Neuronal stem cell (in vitro differentiated cells): ENCODE results near the gene TMEM242.
A peak's percentile ranks its signal among the peaks of the same experiment; 100 is the strongest.

Experiments used
- DNase-seq: peaks from one replicate; pipeline ENCODE4 v3.0.0-alpha.2; 2013; ENCODE audit warnings: low spot score
- H2AFZ ChIP-seq: one replicate; pipeline ENCODE4 v1.6.1; 2013; ENCODE audit warnings: mild to moderate bottlenecking, low read length, inconsistent platforms
- H2AK5ac ChIP-seq: 2 replicates; pipeline ENCODE4 v1.6.1; 2013; ENCODE audit warnings: low read depth, mild to moderate bottlenecking, inconsistent platforms, low read length, moderate library complexity, mixed read lengths
- H2BK120ac ChIP-seq: 2 replicates; pipeline ENCODE4 v1.6.1; 2013; ENCODE audit warnings: low read depth, mild to moderate bottlenecking, inconsistent platforms, low read length, moderate library complexity, mixed read lengths
- H2BK12ac ChIP-seq: one replicate; pipeline ENCODE4 v1.6.1; 2013; ENCODE audit warnings: low read length, inconsistent platforms
- H2BK15ac ChIP-seq: 2 replicates; pipeline ENCODE4 v1.6.1; 2013; ENCODE audit warnings: mild to moderate bottlenecking, low read length, inconsistent platforms, mixed read lengths
- H2BK5ac ChIP-seq: one replicate; pipeline ENCODE4 v1.6.1; 2013; ENCODE audit warnings: inconsistent platforms, mild to moderate bottlenecking, low read length, moderate library complexity
- H3K14ac ChIP-seq: one replicate; pipeline ENCODE4 v1.6.1; 2013; ENCODE audit warnings: low read length, inconsistent platforms
- H3K18ac ChIP-seq: 2 replicates; pipeline ENCODE4 v1.6.1; 2013; ENCODE audit warnings: low read length, inconsistent platforms
- H3K23ac ChIP-seq: 2 replicates; pipeline ENCODE4 v1.6.1; 2013; ENCODE audit warnings: low read depth, mild to moderate bottlenecking, mixed read lengths, low read length, inconsistent platforms; ENCODE audit not compliant: poor library complexity
- H3K27ac ChIP-seq: replicated peaks from 3 replicates; pipeline ENCODE4 v1.5.1; 2013; ENCODE audit warnings: low read length, inconsistent platforms
- H3K27me3 ChIP-seq, 3 experiments: 2 replicates each; pipeline ENCODE4 v1.6.1; 2013; ENCODE audit warnings: low read length in 3 of 3, mild to moderate bottlenecking in 2 of 3, inconsistent platforms in 1 of 3, low read depth in 1 of 3, mixed read lengths in 1 of 3, moderate library complexity in 1 of 3; ENCODE audit not compliant: control insufficient read depth in 3 of 3, insufficient read depth in 3 of 3
- H3K36me3 ChIP-seq, 2 donors: replicated peaks in 1 of 2; 2 replicates each; pipeline ENCODE4 v1.6.1; 2013; ENCODE audit warnings: low read length in 2 of 2; ENCODE audit not compliant: control insufficient read depth in 2 of 2, insufficient read depth in 2 of 2
- H3K4ac ChIP-seq: 2 replicates; pipeline ENCODE4 v1.6.1; 2013; ENCODE audit warnings: inconsistent platforms, mild to moderate bottlenecking, low read length, moderate library complexity
- H3K4me1 ChIP-seq, 2 donors: 1 replicate in 1 of 2; 2 replicates in 1 of 2; pipeline ENCODE4 v1.6.1; 2013; ENCODE audit warnings: low read length in 2 of 2, low read depth in 1 of 2; ENCODE audit not compliant: control insufficient read depth in 2 of 2, insufficient read depth in 1 of 2
- H3K4me2 ChIP-seq: one replicate; pipeline ENCODE4 v1.6.1; 2013; ENCODE audit warnings: mild to moderate bottlenecking, low read length, inconsistent platforms; ENCODE audit not compliant: insufficient read depth, poor library complexity, severe bottlenecking
- H3K4me3 ChIP-seq, 2 donors: 2 replicates each; pipeline ENCODE4 v1.5.1; 2013; ENCODE audit warnings: low read length in 2 of 2, mild to moderate bottlenecking in 2 of 2, inconsistent platforms in 1 of 2, moderate library complexity in 1 of 2
- H3K79me1 ChIP-seq: one replicate; pipeline ENCODE4 v1.6.1; 2013; ENCODE audit warnings: low read depth, mild to moderate bottlenecking, inconsistent platforms, low read length, moderate library complexity
- H3K9ac ChIP-seq: one replicate; pipeline ENCODE4 v1.6.1; 2013; ENCODE audit warnings: mild to moderate bottlenecking, low read depth, low read length, inconsistent platforms; ENCODE audit not compliant: poor library complexity
- H3K9me3 ChIP-seq, 2 donors: replicated peaks in 1 of 2; 2 replicates each; pipeline versions ENCODE3 to v1.6.1; 2013; ENCODE audit warnings: low read length in 2 of 2, mild to moderate bottlenecking in 2 of 2, inconsistent platforms in 1 of 2, low read depth in 1 of 2, mixed read lengths in 1 of 2, moderate library complexity in 1 of 2; ENCODE audit not compliant: control insufficient read depth in 2 of 2, insufficient read depth in 1 of 2
- H4K8ac ChIP-seq: one replicate; pipeline ENCODE4 v1.6.1; 2013; ENCODE audit warnings: low read depth, mild to moderate bottlenecking, inconsistent platforms, low read length, moderate library complexity
- H4K91ac ChIP-seq: one replicate; pipeline ENCODE4 v1.6.1; 2013; ENCODE audit warnings: low read length, low read depth, mild to moderate bottlenecking, inconsistent platforms; ENCODE audit not compliant: poor library complexity
- WGBS, 2 donors: extraction: QIAGEN DNeasy Blood & Tissue Kit; methylation state at CpG; one replicate each; pipeline ENCODE4 v1.1.7; 2013; ENCODE audit warnings: missing lambda C conversion rate in 2 of 2, mixed read lengths in 1 of 2; ENCODE audit not compliant: insufficient read length in 2 of 2, insufficient replicate concordance in 1 of 2; ENCODE audit errors: extremely low coverage in 2 of 2; 5-methylcytosine and 5-hydroxymethylcytosine counted together

TMEM242 gene

DNA sequence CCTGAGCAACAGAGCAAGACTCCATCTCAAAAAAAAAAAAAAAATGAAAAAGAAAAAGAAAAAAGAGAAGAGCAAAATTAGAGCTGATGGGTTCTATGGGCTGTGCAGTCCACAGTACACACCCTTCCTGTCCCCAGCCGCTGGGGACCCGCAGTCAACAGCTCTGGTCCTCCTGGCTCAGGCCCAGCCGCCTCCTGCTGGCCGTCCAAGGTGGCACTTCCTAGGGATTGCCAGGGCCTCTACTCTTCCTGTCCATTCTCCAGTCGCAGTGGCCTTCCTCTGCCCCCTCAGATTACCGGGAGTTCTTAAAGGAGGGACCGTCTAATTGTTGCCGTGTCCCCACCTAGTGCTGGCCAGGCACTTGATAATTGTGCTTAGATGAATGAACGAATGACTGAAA is 41.7 kb downstream of the TMEM242 start:
- Histone ChIP-seq H2BK5ac (no peak overlapping the region), H3K36me3 (no peaks in the 10 kb centered on the region), H4K8ac (no peak overlapping the region), H3K23ac (no peak overlapping the region), H2AFZ (no peak overlapping the region), H2AK5ac (no peak overlapping the region), H3K9ac (no peak overlapping the region), H3K9me3 (no peaks in the 10 kb centered on the region), H3K4ac (no peak overlapping the region), H3K4me1 (peaks cover 0 to 6% of the 10 kb centered on the region in 2 donors), H3K14ac (no peak overlapping the region), H2BK12ac (no peak overlapping the region), H2BK120ac (no peak overlapping the region), H3K27me3 (no peaks in the 10 kb centered on the region), H3K79me1 (no peaks in the 10 kb centered on the region), H2BK15ac (no peak overlapping the region), H3K27ac (no peak overlapping the region), H4K91ac (no peak overlapping the region), H3K18ac (no peak overlapping the region), H3K4me2 (no peak overlapping the region), H3K4me3 (no peak overlapping the region)
- no peak for DNase-seq
- no CpG with 5 or more reads among the region's 9 CpGs for WGBS, 2 donors

DNA sequence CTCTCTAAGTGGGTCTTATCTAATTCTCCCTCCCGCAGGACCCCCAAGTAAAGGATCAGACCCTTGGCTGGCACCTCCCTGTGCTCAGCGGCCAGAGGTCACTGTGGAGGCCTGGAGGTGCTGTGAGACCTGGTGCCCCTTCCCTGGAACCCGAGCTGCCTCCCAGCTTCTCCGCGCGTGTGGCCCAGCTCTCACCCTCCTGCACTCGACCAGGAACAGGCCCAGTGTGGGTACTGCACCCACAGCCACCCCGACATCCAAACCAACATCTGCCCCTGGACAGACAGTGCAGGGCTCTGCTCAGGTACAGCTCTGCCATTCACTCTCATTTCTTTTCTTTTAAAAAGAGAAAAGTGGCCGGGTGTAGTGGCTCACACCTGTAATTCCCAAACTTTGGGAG is 42.4 kb downstream of the TMEM242 start:
- H3K14ac ChIP-seq, result no peak overlapping the region
- H3K4me3 ChIP-seq, result no peak overlapping the region
- no peaks in the 10 kb centered on the region for H3K36me3 ChIP-seq
- H3K9ac ChIP-seq, result no peak overlapping the region
- no peaks in the 10 kb centered on the region for H3K9me3 ChIP-seq
- peaks cover 0 to 6% of the 10 kb centered on the region in 2 donors for H3K4me1 ChIP-seq
- no peak overlapping the region for H2BK12ac ChIP-seq
- H4K91ac ChIP-seq, result no peak overlapping the region
- H3K4me2 ChIP-seq, result no peak overlapping the region
- no peaks in the 10 kb centered on the region for H3K79me1 ChIP-seq
- no CpG with 5 or more reads among the region's 9 CpGs for WGBS, 2 donors
- H3K27ac ChIP-seq, result no peak overlapping the region
- H2AFZ ChIP-seq, result no peak overlapping the region
- H3K4ac ChIP-seq, result no peak overlapping the region
- no peaks in the 10 kb centered on the region for H3K27me3 ChIP-seq
- H3K23ac ChIP-seq, result no peak overlapping the region
- no peak overlapping the region for H3K18ac ChIP-seq
- no peak overlapping the region for H2BK5ac ChIP-seq
- H2AK5ac ChIP-seq, result no peak overlapping the region
- H2BK120ac ChIP-seq, result no peak overlapping the region
- no peak overlapping the region for H4K8ac ChIP-seq
- H2BK15ac ChIP-seq, result no peak overlapping the region
- no peak for DNase-seq

DNA sequence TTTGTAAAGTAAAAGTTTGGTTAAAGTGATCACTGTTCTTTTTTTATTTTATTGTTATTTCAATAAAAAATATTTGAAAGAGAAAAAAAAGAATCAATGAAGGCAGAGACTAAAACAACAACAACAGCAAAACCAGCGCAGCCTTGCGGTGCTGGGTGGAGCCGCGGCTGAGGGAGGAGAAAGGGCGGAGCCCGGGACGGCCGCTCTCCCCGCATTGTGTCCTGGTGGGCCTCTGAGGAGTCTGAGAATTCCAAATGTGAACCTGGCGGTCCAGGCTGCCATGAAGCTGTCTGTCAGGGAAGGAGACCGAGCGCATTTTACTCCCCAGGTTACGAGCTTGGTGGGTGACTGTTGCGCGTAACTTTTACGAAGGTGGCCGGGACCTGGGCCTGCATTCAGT is 43.2 kb downstream of the TMEM242 start:
- Histone ChIP-seq H3K27me3 (no peaks in the 10 kb centered on the region), H4K91ac (no peak overlapping the region), H3K4me3 (no peak overlapping the region), H3K23ac (no peak overlapping the region), H3K79me1 (no peaks in the 10 kb centered on the region), H3K18ac (no peak overlapping the region), H3K4me1 (peaks cover 0 to 7% of the 10 kb centered on the region in 2 donors), H3K14ac (no peak overlapping the region), H2BK120ac (no peak overlapping the region), H3K9ac (no peak overlapping the region), H3K4ac (no peak overlapping the region), H2BK12ac (no peak overlapping the region), H3K36me3 (no peaks in the 10 kb centered on the region), H3K4me2 (no peak overlapping the region), H2AFZ (no peak overlapping the region), H4K8ac (no peak overlapping the region), H2BK15ac (no peak overlapping the region), H3K9me3 (no peaks in the 10 kb centered on the region), H2AK5ac (no peak overlapping the region), H2BK5ac (no peak overlapping the region), H3K27ac (no peak overlapping the region)
- no peak for DNase-seq
- WGBS, 2 donors, result no CpG with 5 or more reads among the region's 17 CpGs

DNA sequence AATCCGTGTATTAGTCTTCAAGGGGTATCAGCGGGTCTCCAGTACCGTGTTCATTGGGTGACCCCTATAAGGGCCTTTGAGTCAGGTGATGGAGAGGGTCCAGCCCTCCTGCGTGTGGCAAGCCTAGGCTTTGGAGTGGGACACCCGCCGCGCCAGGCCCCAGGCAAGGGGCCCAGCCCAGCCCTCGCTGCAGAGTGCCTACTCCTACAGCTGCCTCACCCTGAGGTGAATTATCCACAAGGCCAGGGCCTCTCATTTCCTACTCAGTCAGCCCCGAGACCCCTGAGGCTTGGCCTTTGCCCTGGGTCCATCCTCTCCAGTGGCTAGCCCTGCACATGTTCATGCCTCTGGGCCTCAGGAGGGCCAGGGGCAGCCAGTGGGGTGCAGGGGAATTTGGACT is 45.1 kb downstream of the TMEM242 start:
- no peak for DNase-seq
- H3K4ac ChIP-seq, result no peak overlapping the region
- H3K4me3 ChIP-seq, result no peak overlapping the region
- peak overlapping the region; percentile 76 for H4K8ac ChIP-seq
- H3K18ac ChIP-seq, result peak overlapping the region; percentile 77
- H3K4me2 ChIP-seq, result no peak overlapping the region
- H3K23ac ChIP-seq, result peak overlapping the region; percentile 81
- peak overlapping the region; percentile 68 for H2AK5ac ChIP-seq
- H3K4me1 ChIP-seq, result peaks cover 0 to 11% of the 10 kb centered on the region in 2 donors
- H2BK12ac ChIP-seq, result peak overlapping the region; percentile 34
- WGBS, 2 donors, result no CpG with 5 or more reads among the region's 9 CpGs
- no peak overlapping the region for H3K9ac ChIP-seq
- no peaks in the 10 kb centered on the region for H3K36me3 ChIP-seq
- no peak overlapping the region for H2BK120ac ChIP-seq
- H4K91ac ChIP-seq, result no peak overlapping the region
- no peak overlapping the region for H3K27ac ChIP-seq
- peak overlapping the region; percentile 75 for H3K14ac ChIP-seq
- peaks cover 0 to 13% (median 10%) of the 10 kb centered on the region in 3 experiments for H3K27me3 ChIP-seq
- peak overlapping the region; percentile 69 for H2BK5ac ChIP-seq
- H2BK15ac ChIP-seq, result peak overlapping the region; percentile 90
- no peaks in the 10 kb centered on the region for H3K9me3 ChIP-seq
- H3K79me1 ChIP-seq, result no peaks in the 10 kb centered on the region
- no peak overlapping the region for H2AFZ ChIP-seq
